ENCODE data around the gene GRID1.
"Not testable (repeated sequence)": the region's sequence is repeated elsewhere in the genome, so short reads cannot be mapped to it uniquely, and the experiment has no call there.

Gene GRID1

GRCh38 chr10:86079088-86079487 lies 287.5 kb downstream of the GRID1 start:
- TF ChIP-seq CTCF (IDR thresholded peaks at IDR 0.05; ENCODE audit: control insufficient read depth, extremely low read depth, insufficient read depth) = no peak
- DNase-seq (ENCODE audit: low read depth) = no peak

GRCh38 chr10:86078639-86079035 lies 288.0 kb downstream of the GRID1 start:
- DNase-seq (ENCODE audit: low read depth) = no peak
- TF ChIP-seq CTCF (IDR thresholded peaks at IDR 0.05; ENCODE audit: control insufficient read depth, extremely low read depth, insufficient read depth) = no peak
- no peak overlapping the region for H3K4me3 ChIP-seq (ENCODE audit: low read depth, low read length)

More at GRCh38 chr10:86079088-86079487, 287.5 kb downstream of the GRID1 start:
- no peak overlapping the region for H3K4me3 ChIP-seq (ENCODE audit: low read depth, low read length)

GRCh38 chr10:86077871-86078638 lies 288.5 kb downstream of the GRID1 start:
- H3K4me3 ChIP-seq (ENCODE audit: low read depth, low read length) = no peak overlapping the region
- DNase-seq (ENCODE audit: low read depth) = no peak
- TF ChIP-seq CTCF (IDR thresholded peaks at IDR 0.05; ENCODE audit: control insufficient read depth, extremely low read depth, insufficient read depth) = no peak

- no peak for DNase-seq (ENCODE audit: low read depth)
- H3K4me3 ChIP-seq (ENCODE audit: low read depth, low read length) = no peak overlapping the region
- no peak for TF ChIP-seq CTCF (IDR thresholded peaks at IDR 0.05; ENCODE audit: control insufficient read depth, extremely low read depth, insufficient read depth)
Observed at GRCh38 chr10:86077271-86077670, 289.3 kb downstream of the GRID1 start.

- DNase-seq (ENCODE audit: low read depth); H3K4me3 ChIP-seq (ENCODE audit: low read depth, low read length): not testable (repeated sequence)
Observed at GRCh38 chr10:86076497-86076896, 290.1 kb downstream of the GRID1 start.

- no peak overlapping the region for H3K4me3 ChIP-seq (ENCODE audit: low read depth, low read length)
- DNase-seq (ENCODE audit: low read depth) = no peak
- no peak for TF ChIP-seq CTCF (IDR thresholded peaks at IDR 0.05; ENCODE audit: control insufficient read depth, extremely low read depth, insufficient read depth)
Observed at GRCh38 chr10:86075512-86075911, 291.1 kb downstream of the GRID1 start.

- H3K4me3 ChIP-seq (ENCODE audit: low read depth, low read length) = no peak overlapping the region
- DNase-seq (ENCODE audit: low read depth) = no peak
- TF ChIP-seq CTCF (IDR thresholded peaks at IDR 0.05; ENCODE audit: control insufficient read depth, extremely low read depth, insufficient read depth) = no peak
Observed at GRCh38 chr10:86074294-86074693, 292.3 kb downstream of the GRID1 start.
